Natural killer cell (primary cell): Measurements from ENCODE around the gene TMEM45A. TPM values are rescaled to one million over a fixed set of nuclear protein-coding genes. Genes with fewer than 3 reads are reported as not detected.

ENCODE experiments used
- ATAC-seq, 3 donors: fragments of 150-1000 bp in 2 of 3; fragments of 200-7000 bp in 1 of 3; cut with Tn5 transposase; 1 replicate in 1 of 3; 2 replicates in 2 of 3; pipeline ENCODE4 v1.10.0; 2021; ENCODE audit warnings: mild to moderate bottlenecking in 2 of 3, moderate library complexity in 2 of 3
- DNase-seq, 2 donors: peaks; one replicate each; pipeline versions ENCODE4 v3.0.0 to v3.0.0-alpha.2; 2013 to 2021; ENCODE audit warnings: mixed read lengths in 1 of 2
- H3K27ac ChIP-seq: one replicate; pipeline ENCODE4 v1.5.1; 2013; ENCODE audit warnings: mild to moderate bottlenecking, low read length
- H3K27me3 ChIP-seq: one replicate; pipeline ENCODE4 v1.6.1; 2013; ENCODE audit warnings: low read length; ENCODE audit not compliant: control insufficient read depth, insufficient read depth
- H3K36me3 ChIP-seq: one replicate; pipeline ENCODE4 v1.6.1; 2013; ENCODE audit warnings: low read length; ENCODE audit not compliant: control insufficient read depth, insufficient read depth
- H3K4me1 ChIP-seq: one replicate; pipeline ENCODE4 v1.6.1; 2013; ENCODE audit warnings: low read length; ENCODE audit not compliant: control insufficient read depth, insufficient read depth
- H3K4me3 ChIP-seq: one replicate; pipeline ENCODE4 v1.5.1; 2013; ENCODE audit warnings: low read length
- H3K9me3 ChIP-seq: one replicate; pipeline ENCODE4 v1.6.1; 2013; ENCODE audit warnings: low read length; ENCODE audit not compliant: control insufficient read depth, insufficient read depth
- H3K27ac Mint-ChIP-seq, 2 donors: one replicate each; pipeline ENCODE4 v1.8.0; 2022; ENCODE audit warnings: mild to moderate bottlenecking in 2 of 2, mixed read lengths in 2 of 2, moderate library complexity in 1 of 2
- H3K27me3 Mint-ChIP-seq, 2 donors: one replicate each; pipeline ENCODE4 v1.8.0; 2022; ENCODE audit warnings: low read depth in 2 of 2, mixed read lengths in 2 of 2
- H3K36me3 Mint-ChIP-seq: one replicate; pipeline ENCODE4 v1.8.0; 2022; ENCODE audit warnings: mixed read lengths
- H3K4me1 Mint-ChIP-seq, 2 donors: one replicate each; pipeline ENCODE4 v1.8.0; 2022; ENCODE audit warnings: mixed read lengths in 2 of 2
- H3K4me3 Mint-ChIP-seq: one replicate; pipeline ENCODE4 v1.8.0; 2022; ENCODE audit warnings: mild to moderate bottlenecking, moderate library complexity, mixed read lengths
- H3K9me3 Mint-ChIP-seq, 2 donors: one replicate each; pipeline ENCODE4 v1.8.0; 2022; ENCODE audit warnings: mixed read lengths in 2 of 2
- CTCF ChIP-seq: fragments of 200-600 bp; IDR thresholded peaks from one replicate; pipeline ENCODE4 v1.8.0; 2022; ENCODE audit warnings: antibody characterized with exemption
- WGBS: methylation state at CpG from one replicate; pipeline ENCODE4 v1.1.7; 2013; ENCODE audit warnings: missing lambda C conversion rate; ENCODE audit not compliant: insufficient coverage; 5-methylcytosine and 5-hydroxymethylcytosine counted together
- intact Hi-C: fragments of 100-400 bp; cut with micrococcal nuclease; formaldehyde crosslinking; loops from one replicate; pipeline ENCODE4 v1.14.2; 2022
- total RNA-seq, 4 donors: library from RNA; stranded (reverse); fragments of 120-200 nt in 1 of 4; gene quantifications; one replicate each; pipeline versions ENCODE4 v1.2.3 to v1.2.4, GENCODE V29; 2013 to 2022

Gene TMEM45A
- total RNA-seq, 3 donors from 2014 or later (not counting 1 experiment from before 2014, with no cell fraction given), result 0.23 to 0.49 (median 0.25) TPM

DNA sequence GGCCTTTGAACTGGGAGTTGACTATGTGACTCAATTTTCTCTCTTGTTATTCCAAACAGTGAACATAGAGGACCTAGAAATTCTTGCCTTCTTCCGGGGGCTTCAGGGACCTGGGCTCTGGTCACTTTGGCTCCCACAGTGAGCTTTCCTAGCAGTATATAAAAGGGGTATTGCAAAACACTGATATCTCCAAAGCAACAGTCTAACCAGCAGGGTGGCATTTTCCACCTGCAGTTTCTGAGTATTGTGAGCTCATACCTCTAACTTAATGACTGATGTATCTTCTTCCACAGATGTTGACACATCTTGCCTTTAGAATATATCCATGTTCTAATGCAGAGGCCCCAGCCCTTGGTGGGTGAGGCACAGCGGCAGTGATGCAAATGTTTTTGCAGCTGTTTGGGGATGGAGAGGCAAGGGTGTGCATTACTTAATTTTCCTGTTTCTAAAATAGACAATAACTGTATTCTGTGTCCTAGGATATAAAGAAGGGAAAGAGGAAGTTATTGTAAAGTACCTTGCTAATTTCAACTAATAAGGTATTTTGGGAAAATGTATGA is 71.3 kb downstream of the TMEM45A start:
- no peaks in the 10 kb centered on the region for H3K36me3 ChIP-seq
- Mint-ChIP-seq H3K4me3 (no peak overlapping the region), H3K36me3 (no peaks in the 10 kb centered on the region), H3K4me1 (no peaks in the 10 kb centered on the region), H3K9me3 (no peaks in the 10 kb centered on the region), H3K27ac (no peak overlapping the region), H3K27me3 (no peaks in the 10 kb centered on the region)
- no peaks in the 10 kb centered on the region for H3K9me3 ChIP-seq
- no peaks in the 10 kb centered on the region for H3K4me1 ChIP-seq
- H3K27ac ChIP-seq, result no peak overlapping the region
- no peak for TF ChIP-seq CTCF
- intact Hi-C loops, result no loop called here
- no peak for DNase-seq
- no peak for ATAC-seq
- WGBS, result 100% methylated on average over 1 of the region's 2 CpGs
- H3K4me3 ChIP-seq, result no peak overlapping the region
- H3K27me3 ChIP-seq, result no peaks in the 10 kb centered on the region

DNA sequence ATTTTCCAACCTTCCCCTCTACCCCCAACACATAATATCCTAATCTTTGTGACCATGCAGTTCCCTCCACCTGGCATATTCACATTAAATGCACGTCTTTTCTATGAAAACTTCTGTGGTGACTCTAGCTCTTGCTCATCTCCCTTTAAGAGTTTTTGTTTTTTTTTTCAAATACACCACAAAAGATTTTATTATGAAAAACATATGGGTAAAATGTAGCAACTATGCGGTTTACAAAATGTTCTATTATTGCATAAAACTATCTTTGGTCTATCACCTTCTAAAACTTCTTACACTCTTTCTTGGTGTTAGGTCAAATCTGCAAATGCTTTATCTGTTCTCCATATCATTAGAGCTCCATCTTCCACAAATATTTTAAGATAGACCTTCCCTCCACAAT is 78.4 kb downstream of the TMEM45A start:
- WGBS, result 90% methylated on average over 2 of the region's 2 CpGs
- Histone ChIP-seq H3K4me3 (no peak overlapping the region), H3K27ac (no peak overlapping the region), H3K9me3 (no peaks in the 10 kb centered on the region), H3K27me3 (no peaks in the 10 kb centered on the region), H3K36me3 (no peaks in the 10 kb centered on the region), H3K4me1 (no peaks in the 10 kb centered on the region)
- H3K27ac Mint-ChIP-seq, result no peak overlapping the region
- H3K36me3 Mint-ChIP-seq, result no peaks in the 10 kb centered on the region
- no peak for DNase-seq
- H3K4me3 Mint-ChIP-seq, result no peak overlapping the region
- peaks cover 4 to 22% of the 10 kb centered on the region in 2 donors for H3K27me3 Mint-ChIP-seq
- no peak for ATAC-seq
- H3K4me1 Mint-ChIP-seq, result no peaks in the 10 kb centered on the region
- TF ChIP-seq CTCF, result no peak
- intact Hi-C loops, result no loop called here
- H3K9me3 Mint-ChIP-seq, result no peaks in the 10 kb centered on the region

- Mint-ChIP-seq H3K4me3 (no peak overlapping the region), H3K9me3 (no peaks in the 10 kb centered on the region), H3K27me3 (peaks cover 4 to 30% of the 10 kb centered on the region in 2 donors), H3K27ac (no peak overlapping the region), H3K4me1 (no peaks in the 10 kb centered on the region), H3K36me3 (no peaks in the 10 kb centered on the region)
- intact Hi-C loops, result no loop called here
- H3K4me3 ChIP-seq, result no peak overlapping the region
- H3K9me3 ChIP-seq, result no peaks in the 10 kb centered on the region
- no peaks in the 10 kb centered on the region for H3K4me1 ChIP-seq
- no peaks in the 10 kb centered on the region for H3K36me3 ChIP-seq
- H3K27ac ChIP-seq, result no peak overlapping the region
- no peaks in the 10 kb centered on the region for H3K27me3 ChIP-seq
- TF ChIP-seq CTCF, result no peak
- ATAC-seq (no peak), DNase-seq (no peak)
- WGBS, result 100% methylated on average over 3 of the region's 3 CpGs
Observed at GRCh38 chr3:100574536-100574935, 82.1 kb downstream of the TMEM45A start.

DNA sequence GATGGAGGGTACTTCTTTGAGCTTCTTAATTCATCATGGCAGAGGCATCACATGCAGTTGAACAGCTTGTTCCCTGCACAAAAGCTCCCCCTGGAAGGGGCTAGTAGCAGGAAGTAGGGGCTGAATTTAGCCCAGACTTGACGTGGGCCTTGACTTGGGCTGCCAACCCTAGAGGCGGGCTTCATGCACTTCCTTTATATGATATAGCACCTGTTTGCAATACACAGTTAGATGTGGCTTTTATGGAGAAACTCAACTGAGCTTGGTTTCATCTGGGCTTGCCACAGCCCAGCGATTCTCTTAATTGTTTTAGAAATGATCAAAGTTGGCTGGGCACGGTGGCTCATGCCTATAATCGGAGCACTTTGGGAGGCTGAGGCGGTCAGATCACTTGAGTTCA is 83.3 kb downstream of the TMEM45A start:
- no peak overlapping the region for H3K4me3 Mint-ChIP-seq
- H3K27me3 ChIP-seq, result no peaks in the 10 kb centered on the region
- WGBS, result 71% methylated on average over 6 of the region's 6 CpGs
- H3K27ac Mint-ChIP-seq, result no peak overlapping the region
- H3K27me3 Mint-ChIP-seq, result peaks cover 4 to 33% of the 10 kb centered on the region in 2 donors
- no peaks in the 10 kb centered on the region for H3K36me3 Mint-ChIP-seq
- H3K27ac ChIP-seq, result no peak overlapping the region
- no peaks in the 10 kb centered on the region for H3K9me3 Mint-ChIP-seq
- DNase-seq (no peak), ATAC-seq (no peak)
- no peaks in the 10 kb centered on the region for H3K36me3 ChIP-seq
- no peak for TF ChIP-seq CTCF
- H3K4me1 ChIP-seq, result no peaks in the 10 kb centered on the region
- intact Hi-C loops, result no loop called here
- H3K4me1 Mint-ChIP-seq, result no peaks in the 10 kb centered on the region
- no peaks in the 10 kb centered on the region for H3K9me3 ChIP-seq
- no peak overlapping the region for H3K4me3 ChIP-seq
